Testis (tissue), 3 donors: ENCODE measurements around the gene OSBPL8. TPM values are rescaled to one million over a fixed set of nuclear protein-coding genes. Genes with fewer than 3 reads are reported as not detected.

Experiments
- DNase-seq: peaks from one replicate; pipeline ENCODE4 v3.0.0-alpha.2; 2019
- H3K27ac ChIP-seq, 2 donors: fragments of 200-600 bp; sonication (generic); one replicate each; pipeline ENCODE4 v1.5.1; 2019
- H3K27me3 ChIP-seq: fragments of 200-600 bp; sonication (generic); one replicate; pipeline ENCODE4 v1.5.1; 2019
- H3K36me3 ChIP-seq: fragments of 200-600 bp; sonication (generic); one replicate; pipeline ENCODE4 v1.5.1; 2017; ENCODE audit warnings: low read depth; ENCODE audit errors: missing control alignments
- H3K4me1 ChIP-seq: fragments of 200-600 bp; sonication (generic); one replicate; pipeline ENCODE4 v1.5.1; 2019
- H3K4me3 ChIP-seq, 2 donors: fragments of 200-600 bp; sonication (generic); one replicate each; pipeline ENCODE4 v1.5.1; 2017 to 2019
- H3K9me3 ChIP-seq: fragments of 200-600 bp; sonication (generic); one replicate; pipeline ENCODE4 v1.5.1; 2017
- POLR2A ChIP-seq: fragments of 450-650 bp; IDR thresholded peaks from one replicate; pipeline ENCODE4 v1.6.1; 2017; ENCODE audit warnings: antibody characterized with exemption, mild to moderate bottlenecking, moderate library complexity
- WGBS, 2 donors: methylation state at CpG; one replicate each; pipeline ENCODE4 v1.1.5; 2018; 5-methylcytosine and 5-hydroxymethylcytosine counted together
- intact Hi-C: fragments of 100-400 bp; cut with DNase I; formaldehyde crosslinking; loops from one replicate; pipeline ENCODE4 v1.15.1; 2023; ENCODE audit warnings: low total_unique reads
- polyA plus RNA-seq: library from polyadenylated mRNA; stranded (reverse); fragments of 350-450 nt; fragmentation: Illumina TruSeq; extraction: RNeasy Lipid Tissue Mini Kit (QIAGEN cat#74804); gene quantifications from one replicate; pipeline ENCODE4 v1.2.3, GENCODE V29; 2014; ENCODE audit warnings: low read depth, low replicate concordance; ENCODE audit not compliant: insufficient read depth
- total RNA-seq, 2 donors: library from RNA; depleted of rRNA; stranded (reverse); fragments of >200 nt; gene quantifications; one replicate each; pipeline ENCODE4 v1.2.3, GENCODE V29; 2016
- TF ChIP-seq, protein P1 (sequence below), 3 experiments: fragments of 450-650 bp in 2 of 3; fragments of 200-600 bp in 1 of 3; sonication (generic) in 1 of 3; IDR thresholded peaks; one replicate each; pipeline ENCODE4 v1.5.1; 2016 to 2019; ENCODE audit warnings: antibody characterized with exemption in 3 of 3, mild to moderate bottlenecking in 2 of 3, moderate library complexity in 1 of 3

OSBPL8 gene
- total and polyA plus RNA-seq, 3 donors from 2014 or later: 19.1 to 77.5 (median 64.3) TPM

DNA sequence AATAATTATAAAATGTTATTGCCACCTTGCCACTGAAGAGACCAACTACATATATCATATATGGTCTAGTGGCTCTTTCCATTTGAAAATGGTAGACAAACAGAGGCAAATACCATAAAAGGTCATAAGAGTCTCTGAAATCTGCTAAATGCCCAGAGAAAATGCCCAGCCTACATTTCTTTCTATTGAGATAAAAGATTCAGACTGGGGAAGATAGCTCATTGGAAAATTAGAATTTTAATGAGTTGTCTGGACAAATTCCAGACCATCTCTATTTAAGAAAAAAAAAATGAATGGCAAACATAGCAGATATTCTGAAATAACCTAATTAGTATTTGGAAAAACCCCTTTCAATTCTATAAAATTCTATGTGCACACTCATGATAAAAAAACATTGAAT is 131.5 kb downstream of the OSBPL8 start:
- no peak for DNase-seq
- Histone ChIP-seq H3K9me3 (no peaks in the 10 kb centered on the region), H3K4me1 (no peaks in the 10 kb centered on the region), H3K27ac (no peak overlapping the region), H3K27me3 (no peaks in the 10 kb centered on the region), H3K36me3 (no peaks in the 10 kb centered on the region), H3K4me3 (no peak overlapping the region)
- intact Hi-C loops: no loop called here
- TF ChIP-seq POLR2A: no peak
- TF ChIP-seq, protein P1, sequence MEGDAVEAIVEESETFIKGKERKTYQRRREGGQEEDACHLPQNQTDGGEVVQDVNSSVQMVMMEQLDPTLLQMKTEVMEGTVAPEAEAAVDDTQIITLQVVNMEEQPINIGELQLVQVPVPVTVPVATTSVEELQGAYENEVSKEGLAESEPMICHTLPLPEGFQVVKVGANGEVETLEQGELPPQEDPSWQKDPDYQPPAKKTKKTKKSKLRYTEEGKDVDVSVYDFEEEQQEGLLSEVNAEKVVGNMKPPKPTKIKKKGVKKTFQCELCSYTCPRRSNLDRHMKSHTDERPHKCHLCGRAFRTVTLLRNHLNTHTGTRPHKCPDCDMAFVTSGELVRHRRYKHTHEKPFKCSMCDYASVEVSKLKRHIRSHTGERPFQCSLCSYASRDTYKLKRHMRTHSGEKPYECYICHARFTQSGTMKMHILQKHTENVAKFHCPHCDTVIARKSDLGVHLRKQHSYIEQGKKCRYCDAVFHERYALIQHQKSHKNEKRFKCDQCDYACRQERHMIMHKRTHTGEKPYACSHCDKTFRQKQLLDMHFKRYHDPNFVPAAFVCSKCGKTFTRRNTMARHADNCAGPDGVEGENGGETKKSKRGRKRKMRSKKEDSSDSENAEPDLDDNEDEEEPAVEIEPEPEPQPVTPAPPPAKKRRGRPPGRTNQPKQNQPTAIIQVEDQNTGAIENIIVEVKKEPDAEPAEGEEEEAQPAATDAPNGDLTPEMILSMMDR (IDR thresholded peaks at IDR 0.05): no peak

DNA sequence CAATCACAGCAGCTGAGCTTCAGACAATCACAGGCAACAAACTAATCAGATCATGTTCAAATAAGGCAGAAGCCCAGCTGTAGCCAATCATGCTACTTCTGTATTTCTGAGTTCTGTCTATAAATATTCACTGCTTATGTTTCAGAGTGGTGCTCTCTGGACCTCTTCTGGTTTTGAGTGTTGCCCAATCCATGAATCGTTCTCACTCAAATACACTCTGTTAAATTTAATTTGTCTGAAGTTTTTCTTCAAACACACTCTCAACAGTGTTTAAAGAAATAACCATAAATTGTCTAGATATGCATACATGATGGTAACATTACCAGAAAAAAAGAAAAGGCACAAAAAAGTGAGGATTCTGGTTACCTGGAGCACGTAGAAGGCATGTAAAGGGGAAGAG is 133.4 kb downstream of the OSBPL8 start:
- intact Hi-C loops: no loop called here
- no peaks in the 10 kb centered on the region for H3K36me3 ChIP-seq
- H3K9me3 ChIP-seq: no peaks in the 10 kb centered on the region
- H3K27ac ChIP-seq: no peak overlapping the region
- no peak overlapping the region for H3K4me3 ChIP-seq
- no peak for TF ChIP-seq POLR2A
- TF ChIP-seq, protein P1 (IDR thresholded peaks at IDR 0.05): no peak
- no peak for DNase-seq
- no peaks in the 10 kb centered on the region for H3K27me3 ChIP-seq
- H3K4me1 ChIP-seq: no peaks in the 10 kb centered on the region
- WGBS, 2 donors: 95 to 98% methylated on average over 2 of the region's 2 CpGs

- intact Hi-C loops: no loop called here
- Histone ChIP-seq H3K4me1 (no peaks in the 10 kb centered on the region), H3K27ac (no peak overlapping the region), H3K4me3 (no peak overlapping the region), H3K36me3 (no peaks in the 10 kb centered on the region), H3K9me3 (no peaks in the 10 kb centered on the region), H3K27me3 (no peaks in the 10 kb centered on the region)
- WGBS, 2 donors: 89 to 93% methylated on average over 1 of the region's 1 CpG
- DNase-seq: no peak
- no peak for TF ChIP-seq POLR2A
- TF ChIP-seq, protein P1 (IDR thresholded peaks at IDR 0.05): no peak
Observed at GRCh38 chr12:76424941-76425340, 134.6 kb downstream of the OSBPL8 start.

- TF ChIP-seq, protein P1 (IDR thresholded peaks at IDR 0.05): no peak
- TF ChIP-seq POLR2A: no peak
- no peaks in the 10 kb centered on the region for H3K27me3 ChIP-seq
- H3K36me3 ChIP-seq: no peaks in the 10 kb centered on the region
- intact Hi-C loops: no loop called here
- no peak for DNase-seq
- H3K4me1 ChIP-seq: no peaks in the 10 kb centered on the region
- 77% methylated on average over 9 of the region's 9 CpGs for WGBS, 2 donors
- H3K4me3 ChIP-seq: no peak overlapping the region
- no peak overlapping the region for H3K27ac ChIP-seq
- no peaks in the 10 kb centered on the region for H3K9me3 ChIP-seq
Observed at GRCh38 chr12:76422543-76423438, 136.8 kb downstream of the OSBPL8 start.

- no peak overlapping the region for H3K27ac ChIP-seq
- no peak for DNase-seq
- no peaks in the 10 kb centered on the region for H3K9me3 ChIP-seq
- no peaks in the 10 kb centered on the region for H3K27me3 ChIP-seq
- WGBS, 2 donors: 77 to 88% methylated on average over 2 of the region's 2 CpGs
- no peak overlapping the region for H3K4me3 ChIP-seq
- no peaks in the 10 kb centered on the region for H3K36me3 ChIP-seq
- TF ChIP-seq, protein P1 (IDR thresholded peaks at IDR 0.05): no peak
- TF ChIP-seq POLR2A: no peak
- intact Hi-C loops: no loop called here
- H3K4me1 ChIP-seq: no peaks in the 10 kb centered on the region
Observed at GRCh38 chr12:76422154-76422542, 137.4 kb downstream of the OSBPL8 start.
